Middle frontal gyrus (tissue), 1 donor: Measurements from ENCODE around the gene SEMA5B.

Experiments
- DNase-seq: peaks from one replicate; pipeline ENCODE4 v3.0.0-alpha.2; 2015; ENCODE audit warnings: low spot score; ENCODE audit errors: extremely low spot score

SEMA5B gene

DNA sequence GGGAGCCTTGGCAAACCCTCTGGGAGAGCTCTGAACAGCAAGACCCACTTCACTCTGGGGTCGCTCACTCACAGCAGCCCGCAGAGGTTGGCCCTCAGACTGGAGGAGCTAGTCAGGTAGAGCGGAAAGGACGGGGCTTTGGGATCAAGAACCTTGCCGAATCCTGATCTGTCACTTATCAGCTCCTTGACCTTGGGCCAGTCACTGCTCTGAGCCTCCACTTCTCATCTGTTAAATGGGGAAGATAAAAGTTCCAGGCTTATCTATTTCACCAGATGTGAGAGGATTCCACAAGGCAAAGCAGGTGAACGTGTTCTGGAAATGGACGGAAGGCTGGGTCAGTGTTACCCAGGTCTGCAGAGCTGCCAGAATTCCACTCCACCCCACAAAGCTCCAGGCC, 29.4 kb downstream of the SEMA5B start:
- DNase-seq: no peak

DNA sequence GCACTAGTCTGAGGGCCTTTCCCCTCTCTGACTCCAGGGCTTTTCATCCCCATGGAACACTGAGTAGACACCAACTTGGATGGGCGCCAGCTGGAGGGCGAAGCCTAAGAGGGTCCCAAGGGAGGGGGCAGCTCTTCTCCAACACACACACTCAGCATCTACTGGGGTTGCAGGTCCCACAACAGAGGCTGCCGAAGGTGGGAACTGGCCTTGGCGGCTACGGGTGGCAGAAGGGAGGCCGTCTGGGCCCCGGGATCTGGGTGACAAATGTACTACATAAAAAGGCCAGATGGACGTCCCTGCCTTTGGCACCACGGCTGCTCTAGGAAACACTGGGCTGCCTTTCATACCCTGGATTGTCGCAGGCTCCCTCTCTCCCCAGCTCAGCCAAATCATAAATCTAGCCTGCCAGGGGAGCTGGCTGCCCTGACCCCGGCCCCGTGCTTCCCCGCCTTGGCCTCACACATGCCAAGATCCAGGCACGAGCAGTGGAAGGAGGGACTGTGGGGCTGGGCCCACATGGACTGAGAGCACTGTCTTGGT, 31.5 kb downstream of the SEMA5B start:
- no peak for DNase-seq

DNA sequence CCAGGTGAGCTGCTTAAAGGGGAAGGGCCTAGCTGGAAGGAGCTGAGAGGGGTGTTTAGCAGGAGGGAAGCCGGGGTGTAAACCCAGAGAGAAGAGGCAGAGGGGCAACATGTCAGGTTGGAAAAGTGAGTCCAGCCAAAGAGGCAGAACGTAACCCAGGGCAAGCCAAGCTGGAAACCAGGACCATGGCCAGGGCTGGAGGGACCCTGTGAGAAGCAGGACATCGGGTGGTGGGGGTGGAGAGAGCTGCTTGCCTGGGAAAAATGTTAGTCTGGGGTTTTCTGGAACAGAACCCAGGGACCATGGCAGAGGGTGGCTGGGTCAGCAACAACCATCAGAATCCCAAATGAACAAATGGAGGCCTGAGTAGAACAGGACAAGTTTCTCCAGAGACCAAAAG, 32.6 kb downstream of the SEMA5B start:
- no peak for DNase-seq

DNA sequence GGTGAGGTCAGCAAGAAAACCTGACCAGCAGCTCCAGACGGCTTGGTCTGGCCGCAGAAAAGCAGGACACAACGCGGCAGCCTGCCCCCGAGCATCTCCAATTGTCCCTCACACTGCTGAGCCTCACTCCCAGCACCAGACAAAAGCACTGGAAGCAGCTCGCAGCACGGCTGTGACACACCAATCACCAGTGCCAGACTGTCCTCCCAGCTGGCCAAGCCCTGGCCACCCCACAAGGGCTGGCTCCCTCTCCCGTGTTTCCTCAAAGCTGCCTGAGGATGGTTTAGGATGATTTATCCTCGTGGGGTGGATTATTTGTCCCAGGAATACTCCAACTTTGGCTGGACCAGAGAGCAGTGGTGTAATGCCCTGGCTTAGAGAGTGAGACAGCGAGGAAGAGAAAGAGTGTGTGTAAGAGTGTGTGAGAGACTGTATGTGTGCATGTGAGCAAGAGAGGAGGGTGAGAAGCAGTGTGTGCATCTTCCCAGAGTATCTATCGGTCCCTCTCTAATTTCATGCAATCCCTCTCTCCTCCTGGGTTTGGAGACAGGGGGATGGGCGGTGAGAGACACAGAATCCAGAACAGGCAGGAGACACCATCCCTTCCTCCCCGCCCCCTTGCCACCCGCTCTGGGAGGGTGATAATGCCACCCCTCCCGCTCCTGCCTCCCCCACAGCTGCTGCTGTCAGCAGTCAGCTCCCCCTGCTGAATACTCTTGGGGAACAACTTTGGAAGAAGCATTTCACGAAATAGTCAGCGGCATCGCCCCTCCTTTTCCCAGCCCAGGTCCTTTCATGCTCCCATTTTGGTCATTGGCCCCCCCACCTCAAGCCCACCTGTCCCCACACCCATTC, 34.2 kb downstream of the SEMA5B start:
- DNase-seq: peak; percentile 16

DNA sequence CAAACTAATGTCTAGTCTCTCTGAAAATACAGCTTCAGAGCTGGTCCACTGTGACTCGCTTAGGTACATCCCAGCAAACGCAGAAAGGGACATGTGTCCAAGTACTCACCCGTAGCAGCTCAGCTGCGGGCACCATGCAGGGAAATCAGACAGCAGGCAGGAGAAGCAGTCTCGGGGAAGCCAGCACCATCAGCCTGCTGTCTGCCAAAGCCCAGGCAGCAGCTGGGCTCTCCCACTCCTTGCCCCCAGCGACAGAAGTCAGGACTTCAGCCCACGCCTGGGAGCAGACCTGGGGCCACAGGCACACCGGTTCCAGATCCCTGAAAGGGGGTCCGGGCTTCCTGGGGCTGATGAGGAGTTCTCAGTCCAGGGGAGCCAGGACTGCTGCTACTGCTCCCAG, 34.9 kb downstream of the SEMA5B start:
- DNase-seq: no peak

DNA sequence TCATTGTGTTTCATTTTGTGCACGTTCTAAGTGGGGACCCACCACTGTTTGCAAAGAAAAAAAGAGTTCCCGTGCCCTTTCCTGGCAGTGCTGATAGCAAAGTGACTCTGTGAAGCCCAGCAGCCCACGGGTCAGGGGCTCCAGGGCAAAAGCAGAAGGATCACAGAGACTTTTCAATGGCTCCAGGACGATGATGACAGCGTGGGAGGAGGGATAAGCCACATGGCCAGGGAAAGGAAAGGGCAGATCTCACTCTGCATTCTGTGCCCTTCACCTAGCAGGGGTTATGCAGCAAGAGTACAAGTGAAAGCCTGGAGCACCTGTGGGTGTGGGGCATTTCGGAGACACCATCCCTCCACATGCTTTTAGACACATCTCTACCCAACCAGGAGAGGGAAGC, 35.4 kb downstream of the SEMA5B start:
- DNase-seq: no peak

DNA sequence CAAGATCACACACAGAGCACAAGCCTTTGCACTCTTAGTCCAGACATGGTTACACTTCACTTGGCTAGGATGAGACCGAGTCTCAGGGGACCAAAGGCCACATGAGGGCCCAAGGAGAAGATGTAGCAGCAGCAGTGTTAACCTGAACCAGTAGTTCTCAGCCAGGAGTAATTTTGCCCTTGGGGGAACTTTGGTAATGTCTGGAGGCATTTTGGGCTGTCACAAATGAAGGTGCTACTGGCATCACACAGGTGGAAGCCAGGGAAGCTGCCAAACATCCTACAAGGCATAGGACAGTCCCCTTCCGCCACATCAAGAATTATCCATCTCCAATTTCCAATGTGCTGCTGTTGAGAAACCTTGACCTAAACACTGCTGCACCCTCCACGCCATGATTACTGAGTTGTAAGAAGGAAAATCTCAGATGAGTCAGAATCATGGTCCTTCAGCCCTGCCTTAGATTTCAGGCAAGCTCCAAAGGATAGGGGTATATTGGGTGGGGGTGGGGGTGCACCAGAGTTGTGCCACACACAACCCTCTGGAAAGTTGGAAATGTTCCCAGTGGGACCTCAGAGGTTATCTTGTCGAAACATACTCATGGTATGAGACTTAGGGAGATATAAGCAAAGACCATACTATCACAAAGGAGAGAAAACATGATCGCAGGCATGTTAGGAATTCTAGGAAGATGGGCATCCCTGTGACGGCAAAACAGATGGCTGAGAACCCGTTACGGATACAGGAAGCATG, 36.2 kb downstream of the SEMA5B start:
- DNase-seq: no peak

DNA sequence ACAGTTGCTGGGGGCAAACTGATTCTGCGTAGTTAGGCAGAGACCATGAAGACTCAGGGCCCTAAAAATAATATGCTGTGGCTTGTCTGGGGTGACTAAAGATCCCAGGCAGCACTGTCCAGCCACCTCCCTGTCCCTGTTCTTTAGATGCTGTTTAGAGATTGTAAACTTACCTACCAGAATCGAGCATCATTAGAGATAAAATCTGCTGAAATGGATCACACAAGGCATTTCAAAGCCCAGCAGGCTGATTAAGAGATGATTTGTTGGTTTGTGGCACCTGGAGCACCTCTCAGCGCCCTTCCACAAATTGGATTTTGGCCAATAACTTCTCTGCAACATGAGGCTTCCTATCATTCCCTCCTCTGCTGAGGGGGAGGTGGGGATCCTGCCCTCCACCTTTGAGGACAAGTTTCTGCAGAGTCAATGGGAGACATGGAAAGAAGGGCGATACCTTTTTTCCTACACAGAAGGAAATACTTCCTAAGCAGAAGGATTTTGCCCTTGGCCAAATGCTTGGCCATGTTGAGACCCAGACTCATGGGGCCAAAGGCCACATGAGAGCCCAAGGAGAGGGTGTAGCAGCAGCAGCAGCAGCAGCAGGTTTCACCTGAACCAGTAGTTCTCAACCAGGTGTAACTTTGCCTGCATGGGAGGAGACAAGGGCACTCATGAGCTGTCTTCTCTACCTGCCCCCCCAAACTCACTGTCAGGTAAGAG, 37.5 kb downstream of the SEMA5B start:
- no peak for DNase-seq

DNA sequence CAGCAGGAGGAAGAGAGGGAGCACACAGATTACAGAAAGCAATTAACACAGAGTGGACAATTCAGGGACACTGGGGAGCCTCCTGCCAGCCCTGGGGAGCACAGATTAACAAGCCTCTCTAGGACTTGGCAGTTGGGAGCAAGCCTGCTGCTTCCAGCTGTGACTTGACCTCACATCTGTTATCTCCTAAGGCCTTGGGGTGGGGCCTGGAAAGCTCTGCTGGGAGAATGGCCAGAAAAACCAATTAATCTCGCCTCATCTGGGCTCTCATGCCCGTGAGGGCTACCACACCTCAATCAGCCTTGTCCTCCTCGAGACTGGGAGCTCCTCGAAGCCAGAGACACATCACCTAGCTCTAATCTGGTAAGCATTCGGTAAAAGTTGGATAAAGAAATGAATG, 39.1 kb downstream of the SEMA5B start:
- no peak for DNase-seq

DNA sequence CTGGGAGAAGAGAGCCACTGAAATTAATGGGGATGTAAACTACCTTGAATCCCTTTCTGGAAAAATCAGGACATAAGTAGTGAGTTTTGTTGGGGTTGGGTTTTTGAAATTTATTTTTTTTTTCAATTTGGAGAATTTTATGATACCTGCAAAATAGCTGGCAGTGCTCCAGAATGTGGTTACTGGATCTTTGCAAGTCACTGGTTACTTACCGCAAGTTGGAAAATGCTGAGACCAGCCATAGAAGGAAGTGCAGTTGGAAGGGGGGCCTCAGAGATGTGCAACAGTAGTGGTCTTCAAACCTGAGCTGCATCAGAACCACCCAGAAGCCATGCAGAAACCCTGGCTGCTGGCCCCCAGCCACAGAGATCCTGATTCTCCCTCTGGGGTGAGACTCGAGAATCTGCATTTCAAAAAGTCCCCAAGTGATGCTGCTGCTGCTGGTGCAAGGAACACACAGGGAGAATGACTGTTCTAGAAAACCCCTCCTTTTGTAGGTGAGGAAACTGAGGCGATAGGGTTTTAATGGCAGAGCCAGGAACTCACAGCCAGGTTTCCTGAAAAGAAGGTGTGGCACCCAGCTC, 39.7 kb downstream of the SEMA5B start:
- DNase-seq: no peak

DNA sequence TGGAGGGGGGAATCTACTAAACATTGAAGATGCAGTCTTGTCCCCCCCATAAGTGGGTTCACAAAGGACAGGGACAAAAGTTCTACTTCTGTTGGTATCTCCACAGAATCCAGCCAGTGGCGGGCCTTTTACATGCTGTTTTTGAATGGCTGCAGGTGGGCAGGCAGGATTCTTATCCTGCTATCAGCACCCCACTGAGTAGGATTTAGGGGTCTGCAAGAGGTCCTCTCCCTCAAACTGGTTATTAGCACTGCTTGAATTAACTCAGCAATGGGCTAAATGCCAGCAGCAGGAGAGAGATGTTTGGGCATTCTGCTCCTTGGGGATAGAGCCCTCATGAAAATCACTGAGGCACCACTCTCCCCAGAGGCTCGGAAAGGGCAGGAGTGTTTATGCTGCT, 40.3 kb downstream of the SEMA5B start:
- no peak for DNase-seq

DNA sequence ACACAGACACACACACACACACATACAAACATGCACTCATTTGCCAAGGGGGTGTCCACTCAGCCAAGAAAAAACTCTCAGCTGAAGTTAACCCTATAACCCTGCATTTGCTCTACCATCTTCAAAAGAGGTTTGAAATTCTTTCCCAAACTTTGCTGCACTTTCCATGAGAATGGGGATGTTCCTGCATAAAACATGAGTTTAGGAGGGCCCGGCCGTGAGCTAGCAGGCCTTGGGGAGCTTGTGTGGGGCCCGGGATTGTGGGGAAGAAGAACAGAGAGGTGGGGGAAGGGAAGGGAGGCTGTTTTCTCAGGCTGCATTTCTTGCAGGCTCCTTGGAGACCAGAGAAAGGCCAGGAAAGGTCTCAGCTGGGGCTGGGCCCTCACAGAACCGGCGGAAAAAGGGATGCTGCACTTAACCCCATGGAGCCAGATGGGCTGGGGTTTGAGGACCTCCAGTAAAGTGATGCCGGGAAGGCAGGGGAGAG, 40.8 kb downstream of the SEMA5B start:
- no peak for DNase-seq

DNA sequence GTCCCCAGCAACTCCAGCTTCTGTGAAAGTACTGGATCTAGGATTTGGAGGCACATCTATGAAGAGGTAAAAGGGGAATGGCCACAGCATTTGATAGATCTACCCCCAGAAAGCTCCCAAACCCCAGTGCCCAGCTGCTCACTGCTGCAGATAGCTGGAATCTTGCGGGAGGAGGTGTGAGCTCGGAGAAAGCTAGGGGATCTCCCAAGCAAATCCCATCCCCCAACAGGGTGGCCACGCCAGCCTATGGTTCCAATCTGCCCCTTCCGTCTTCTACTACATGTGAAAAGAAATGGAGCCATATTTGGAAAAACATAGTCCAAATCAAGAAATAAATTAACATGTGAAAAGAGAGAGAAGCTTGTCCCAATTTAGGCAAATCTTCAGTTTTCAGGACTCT, 42.0 kb downstream of the SEMA5B start:
- no peak for DNase-seq

DNA sequence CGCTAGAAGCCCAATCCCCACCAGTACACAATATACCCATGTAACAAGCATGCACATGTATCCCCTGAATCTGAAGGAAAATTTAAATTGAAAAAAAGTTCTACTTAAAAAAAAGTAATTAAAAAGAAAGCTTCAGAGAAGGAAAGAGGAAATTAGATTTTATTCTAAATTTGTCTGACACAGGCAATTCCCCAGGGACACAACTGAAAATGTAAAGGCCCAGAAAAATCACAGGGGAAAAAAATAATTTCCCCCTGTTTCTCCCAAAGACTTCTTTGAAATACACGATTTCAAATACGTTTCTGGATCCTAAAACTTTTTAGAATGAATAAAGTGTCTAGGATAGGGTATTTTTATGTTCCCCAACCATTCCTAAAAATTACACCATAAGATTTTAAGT, 42.9 kb downstream of the SEMA5B start:
- DNase-seq: no peak

DNA sequence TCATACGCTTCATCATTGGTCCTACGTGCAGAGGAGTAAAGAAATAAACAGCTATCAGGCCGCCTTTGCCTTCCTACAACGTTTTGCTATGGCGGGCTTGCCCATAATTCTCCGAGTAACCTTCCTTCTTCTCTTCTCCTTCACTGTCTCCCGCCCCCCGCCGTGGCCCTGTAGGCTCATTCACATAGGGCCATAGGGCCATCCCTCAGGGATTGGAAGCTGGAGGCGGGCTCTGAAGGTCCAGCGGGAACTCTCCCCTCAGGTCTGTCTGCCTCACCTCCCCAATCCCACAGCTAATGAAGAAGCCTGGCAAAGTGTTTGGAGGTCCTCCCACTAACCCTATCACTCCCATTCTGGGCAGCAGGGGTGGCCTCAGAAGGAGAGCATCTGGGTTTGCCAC, 43.6 kb downstream of the SEMA5B start:
- no peak for DNase-seq

DNA sequence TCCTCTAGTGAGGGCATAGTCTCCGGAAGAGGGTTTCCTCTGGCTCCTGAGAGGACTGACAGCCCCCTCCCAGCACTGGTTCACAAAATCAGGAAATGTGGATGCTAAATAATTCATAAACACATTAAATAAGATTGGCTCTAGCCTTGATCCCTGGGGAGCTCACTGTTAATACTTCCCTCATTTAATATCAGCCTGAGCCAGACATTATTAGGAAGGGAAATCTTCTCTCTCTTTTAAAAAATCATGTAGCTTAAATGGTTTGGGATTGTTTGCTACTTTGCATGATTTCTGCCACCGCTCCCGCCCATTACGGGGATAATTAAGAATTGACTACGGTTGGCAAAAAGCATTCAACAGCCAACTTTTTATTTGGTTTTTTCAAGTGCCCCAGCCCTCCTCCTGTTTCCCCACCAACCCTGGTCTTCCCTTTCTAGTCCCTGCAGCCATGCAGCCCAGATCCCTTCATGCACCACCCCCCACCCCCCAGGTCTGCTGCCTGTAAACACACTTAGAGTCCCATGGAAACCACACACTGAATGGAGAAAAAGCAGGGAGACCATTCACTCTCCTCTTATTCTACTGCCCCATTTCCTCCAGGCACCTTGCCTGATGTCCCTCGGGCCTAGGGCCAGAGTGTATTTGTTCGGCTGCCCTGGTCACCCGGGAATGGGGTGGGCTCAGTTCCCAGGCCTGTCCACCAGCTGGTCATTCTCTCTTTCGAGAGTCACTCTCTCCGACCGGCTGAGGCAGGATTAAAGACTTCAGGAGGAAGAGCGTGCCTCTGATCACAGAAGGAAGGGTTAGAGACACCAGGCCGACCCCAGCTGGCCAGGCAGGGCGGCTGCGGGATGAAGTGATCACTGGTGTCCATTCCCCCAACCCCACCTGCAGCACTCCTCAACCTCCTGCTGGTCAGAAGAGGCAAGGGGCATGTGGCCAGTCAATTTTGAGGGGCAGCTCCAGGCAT, 45.1 kb downstream of the SEMA5B start:
- DNase-seq: no peak

DNA sequence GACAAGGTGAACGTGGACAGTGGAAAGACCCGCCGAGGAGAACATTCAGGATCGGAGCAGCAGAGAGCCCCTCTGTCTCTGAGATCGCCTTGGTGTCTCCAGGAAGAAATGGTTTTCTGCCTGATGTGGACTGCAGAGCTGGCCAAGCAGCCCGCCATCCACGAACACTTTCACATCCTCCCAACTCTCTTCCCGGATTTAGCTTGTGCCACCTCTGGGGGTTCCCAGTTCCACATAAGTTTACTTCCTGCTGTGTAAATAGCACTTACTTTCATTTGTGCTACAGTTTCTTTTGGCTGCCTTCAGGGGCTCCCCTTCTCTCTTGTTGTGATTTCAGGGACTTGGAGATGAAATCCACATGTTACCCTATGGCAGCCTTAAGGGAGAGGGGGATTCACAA, 48.4 kb downstream of the SEMA5B start:
- no peak for DNase-seq

DNA sequence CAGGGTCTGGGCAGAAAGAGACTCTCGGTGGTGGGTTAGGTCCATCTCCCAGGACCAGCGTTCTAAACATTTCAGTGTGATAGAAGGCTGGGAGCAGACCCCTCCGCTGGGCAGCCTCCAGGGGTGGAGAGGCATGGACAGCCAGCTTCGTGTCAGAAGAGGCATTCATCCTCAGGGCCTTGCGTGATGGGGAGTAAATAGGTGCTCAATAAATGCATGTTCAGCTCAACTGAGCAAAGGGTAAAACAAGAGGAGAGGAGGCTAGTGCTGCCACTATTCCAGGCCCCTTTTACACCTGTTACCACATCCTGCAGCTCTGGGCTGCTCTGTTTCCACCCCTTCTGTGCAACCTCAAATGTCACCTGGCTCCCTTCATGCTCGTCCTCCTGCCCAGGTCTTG, 49.0 kb downstream of the SEMA5B start:
- no peak for DNase-seq

DNA sequence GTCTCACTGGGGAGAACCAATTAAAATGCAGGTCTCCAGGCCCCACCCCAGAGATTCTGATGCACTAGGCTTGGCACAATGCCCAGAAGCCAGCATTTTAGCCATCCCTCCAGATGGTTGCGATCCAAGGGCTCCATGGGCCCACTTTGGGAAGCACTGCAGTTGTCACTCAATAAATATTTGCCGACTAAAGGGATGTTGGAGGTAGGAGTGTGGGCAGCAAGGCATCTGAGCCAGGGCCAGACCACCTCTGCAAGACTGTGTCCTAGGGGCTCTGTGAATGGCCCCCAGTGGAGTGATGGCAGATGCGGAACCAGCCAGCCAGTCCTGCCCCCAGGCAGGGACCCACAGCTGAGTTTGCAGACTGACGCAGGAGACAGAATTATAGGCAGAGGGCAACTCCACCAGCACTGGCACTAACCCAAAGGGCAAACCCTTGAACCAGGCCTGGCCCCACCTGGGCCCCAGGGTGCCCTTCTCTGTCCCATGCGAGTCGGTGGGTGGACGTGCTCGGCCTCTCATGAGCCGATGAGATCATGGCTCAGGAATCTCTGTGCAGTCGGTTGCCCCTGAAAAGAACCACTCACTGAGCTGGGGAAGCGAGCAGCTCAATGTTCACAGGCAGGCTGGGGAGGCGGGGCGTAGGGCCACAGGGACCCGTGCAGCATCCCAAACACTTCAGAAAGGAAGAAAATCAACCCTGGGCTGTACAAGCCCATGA, 49.7 kb downstream of the SEMA5B start:
- no peak for DNase-seq

DNA sequence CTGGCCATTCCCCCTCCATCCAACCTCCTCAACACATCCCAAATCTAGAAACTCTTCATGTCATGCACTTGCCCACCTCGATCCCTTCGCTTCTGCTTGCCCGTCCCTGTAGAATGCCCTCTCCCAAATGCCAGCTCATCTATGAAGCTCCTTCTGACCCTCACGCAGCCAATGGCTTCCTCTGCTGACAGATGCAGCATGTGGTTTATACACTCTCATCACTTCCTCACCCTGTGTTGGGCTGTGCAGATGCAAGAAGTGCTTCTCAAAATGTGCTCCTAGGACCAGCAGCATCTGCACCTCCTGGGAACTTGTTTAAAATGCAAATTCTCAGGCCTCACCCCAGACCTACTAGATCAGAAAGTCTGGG, 51.7 kb downstream of the SEMA5B start:
- no peak for DNase-seq
